Dermis blood vessel endothelial cell (primary cell): Measurements from ENCODE around the gene PTPN21. TPM values are rescaled to one million over a fixed set of nuclear protein-coding genes. Genes with fewer than 3 reads are reported as not detected.
"Not testable (repeated sequence)": the region's sequence is repeated elsewhere in the genome, so short reads cannot be mapped to it uniquely, and the experiment has no call there.

Experiments
- DNase-seq: peaks from one replicate; pipeline ENCODE4 v3.0.0; 2010
- total RNA-seq: library from RNA; depleted of rRNA; stranded (reverse); fragments of >200 nt; gene quantifications from 2 replicates; pipeline ENCODE4 v1.2.3, GENCODE V29; 2014

PTPN21 gene
- total RNA-seq, 1 donor from 2014 or later: 7.3 TPM

DNA sequence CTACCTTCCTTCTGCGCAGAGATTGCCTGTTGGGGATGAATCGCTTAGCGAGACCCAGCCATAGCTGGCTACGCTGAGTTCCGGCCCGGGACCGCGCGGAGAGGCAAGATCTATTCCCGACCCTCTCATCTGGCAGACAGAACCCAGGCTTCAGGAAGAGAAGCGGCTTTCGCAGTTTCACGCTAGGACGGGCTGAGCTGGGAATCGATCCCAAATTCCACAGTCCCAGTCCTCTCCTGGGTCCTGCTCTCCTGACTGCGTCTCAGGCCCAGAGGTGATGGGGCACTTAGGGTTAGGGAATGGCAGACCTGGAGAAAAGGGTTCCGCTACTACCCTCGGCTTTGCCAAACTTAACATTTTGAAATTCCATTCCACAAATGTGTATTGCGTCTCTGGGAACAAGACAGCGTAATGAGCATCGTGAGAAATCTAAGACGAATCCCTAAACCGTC, 2.8 kb downstream of the PTPN21 start:
- peak; percentile 48 for DNase-seq

DNA sequence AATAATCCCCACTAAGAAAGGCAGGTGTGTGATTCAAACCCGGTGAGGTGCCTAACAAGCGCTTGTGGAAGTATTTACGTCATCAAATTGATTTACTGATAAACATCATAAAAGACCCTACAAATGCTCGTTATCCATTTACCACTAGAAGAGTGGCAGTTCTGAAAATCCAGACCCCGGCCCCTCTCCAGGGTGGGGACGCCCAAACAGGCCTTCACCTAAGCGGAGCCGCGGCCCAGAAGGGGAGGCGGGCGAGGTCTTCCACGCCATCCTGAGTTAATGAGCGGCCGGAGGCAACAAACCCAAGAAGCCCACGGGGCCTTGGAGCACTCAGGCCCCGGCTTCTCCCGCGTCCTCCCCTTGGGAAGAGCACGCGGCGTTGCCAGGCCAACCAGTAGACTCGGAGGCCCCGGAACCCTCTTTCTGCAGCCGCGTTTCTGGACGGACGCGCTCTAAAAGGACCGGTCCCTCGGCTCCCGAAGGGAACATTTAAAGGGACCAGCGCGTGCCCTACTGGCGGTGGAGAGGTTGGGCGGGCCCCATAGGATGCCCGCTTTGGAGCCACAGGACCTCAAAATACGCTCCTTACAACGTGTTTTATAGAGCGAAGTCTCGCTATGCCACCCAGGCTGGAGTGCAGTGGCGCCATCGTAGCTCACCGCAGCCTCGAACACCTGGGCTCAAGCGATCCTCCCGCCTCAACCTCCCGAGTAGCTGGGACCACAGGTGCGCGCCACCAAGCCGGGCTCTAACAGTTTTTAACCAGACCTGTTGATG, 3.5 kb downstream of the PTPN21 start:
- peak; percentile 89 for DNase-seq

DNA sequence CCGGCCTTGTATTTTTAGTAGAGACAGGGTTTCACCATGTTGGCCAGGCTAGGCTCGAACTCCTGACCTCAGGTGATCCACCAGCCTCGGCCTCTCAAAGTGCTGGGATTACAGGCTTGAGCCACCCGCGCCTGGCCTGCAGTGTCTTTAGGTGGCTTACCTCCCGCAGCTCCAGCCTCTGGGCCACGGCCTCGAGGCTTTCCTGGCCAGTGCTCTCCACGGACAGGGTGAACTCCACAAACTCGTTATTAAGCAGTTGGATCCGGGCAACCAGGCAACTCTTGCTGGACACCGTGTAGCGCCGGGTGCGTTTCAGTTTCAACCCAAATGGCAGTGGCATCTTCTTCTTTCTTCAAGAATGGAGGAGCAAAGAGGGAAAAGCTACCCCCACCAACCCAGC, 4.7 kb downstream of the PTPN21 start:
- DNase-seq: no peak

DNA sequence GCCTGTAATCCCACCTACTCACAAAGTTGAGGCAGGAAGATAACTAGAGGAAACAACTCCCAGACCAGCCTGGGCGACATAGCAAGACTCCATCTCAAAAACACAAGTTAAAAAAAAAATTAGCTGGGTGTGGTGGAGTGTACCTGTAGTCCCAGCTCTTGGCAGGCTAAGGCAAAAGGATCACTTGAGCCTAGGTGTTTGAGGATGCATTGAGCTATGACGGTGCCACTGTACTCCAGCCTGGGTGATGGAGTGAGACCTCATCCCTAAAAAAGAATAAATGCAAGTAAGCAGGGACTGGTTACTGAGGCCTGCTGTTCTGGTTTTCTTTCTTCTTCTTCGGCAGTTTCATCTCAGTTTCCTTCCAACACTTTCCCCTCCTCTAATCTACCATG, 7.4 kb downstream of the PTPN21 start:
- no peak for DNase-seq

DNA sequence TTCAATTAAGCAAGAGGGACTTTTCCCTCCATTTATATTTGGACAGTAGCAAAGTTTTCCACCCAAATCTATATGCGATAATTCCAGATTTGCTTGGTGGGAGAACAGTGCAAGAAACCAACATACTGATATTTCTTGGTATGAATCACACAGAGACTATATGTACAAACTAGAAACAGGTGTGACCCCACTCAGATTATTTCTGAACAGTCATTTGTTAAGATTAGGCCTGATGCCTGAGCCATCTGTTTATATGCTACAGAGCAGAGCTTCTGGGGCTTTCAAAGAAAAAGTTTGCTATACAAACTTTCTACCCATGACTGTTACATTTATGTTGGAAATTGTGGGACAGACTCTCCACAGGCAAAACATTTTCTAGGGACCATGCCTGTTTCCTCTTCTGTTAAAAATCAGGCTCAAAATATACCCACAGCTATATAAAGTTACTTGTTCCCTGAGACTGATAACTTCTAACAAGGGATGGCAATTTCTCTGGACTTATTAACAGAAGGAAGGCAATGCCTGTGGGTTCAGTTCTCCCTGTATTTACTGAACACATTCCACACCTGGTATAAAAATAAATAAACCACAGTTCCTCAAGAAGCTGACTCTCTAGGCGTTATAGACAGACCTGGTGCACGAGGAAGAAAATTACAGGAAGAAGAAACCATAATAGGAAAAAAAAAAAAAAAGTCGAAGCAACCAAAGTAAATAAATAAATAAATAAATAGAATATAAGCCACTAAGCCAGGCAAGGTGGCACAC, 8.0 kb downstream of the PTPN21 start:
- no peak for DNase-seq

DNA sequence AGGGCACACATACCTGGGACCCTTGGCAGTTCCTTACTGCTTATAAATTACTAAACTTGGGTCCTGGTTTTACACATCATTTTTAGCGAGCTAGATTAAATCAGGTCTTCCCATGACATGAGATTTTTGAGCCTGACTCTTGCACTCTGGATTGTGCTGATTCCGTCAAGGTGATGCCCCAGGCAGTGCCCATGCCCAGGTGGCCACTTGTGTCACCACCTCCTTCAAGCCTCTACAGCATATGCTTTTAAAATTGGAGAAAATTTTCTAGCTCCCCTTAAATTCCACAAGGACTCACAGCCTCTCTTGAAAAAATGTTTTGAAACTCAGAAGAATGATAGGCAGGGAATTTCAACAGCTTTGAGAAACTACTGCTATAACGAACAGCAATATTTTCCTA, 9.6 kb downstream of the PTPN21 start:
- no peak for DNase-seq

DNA sequence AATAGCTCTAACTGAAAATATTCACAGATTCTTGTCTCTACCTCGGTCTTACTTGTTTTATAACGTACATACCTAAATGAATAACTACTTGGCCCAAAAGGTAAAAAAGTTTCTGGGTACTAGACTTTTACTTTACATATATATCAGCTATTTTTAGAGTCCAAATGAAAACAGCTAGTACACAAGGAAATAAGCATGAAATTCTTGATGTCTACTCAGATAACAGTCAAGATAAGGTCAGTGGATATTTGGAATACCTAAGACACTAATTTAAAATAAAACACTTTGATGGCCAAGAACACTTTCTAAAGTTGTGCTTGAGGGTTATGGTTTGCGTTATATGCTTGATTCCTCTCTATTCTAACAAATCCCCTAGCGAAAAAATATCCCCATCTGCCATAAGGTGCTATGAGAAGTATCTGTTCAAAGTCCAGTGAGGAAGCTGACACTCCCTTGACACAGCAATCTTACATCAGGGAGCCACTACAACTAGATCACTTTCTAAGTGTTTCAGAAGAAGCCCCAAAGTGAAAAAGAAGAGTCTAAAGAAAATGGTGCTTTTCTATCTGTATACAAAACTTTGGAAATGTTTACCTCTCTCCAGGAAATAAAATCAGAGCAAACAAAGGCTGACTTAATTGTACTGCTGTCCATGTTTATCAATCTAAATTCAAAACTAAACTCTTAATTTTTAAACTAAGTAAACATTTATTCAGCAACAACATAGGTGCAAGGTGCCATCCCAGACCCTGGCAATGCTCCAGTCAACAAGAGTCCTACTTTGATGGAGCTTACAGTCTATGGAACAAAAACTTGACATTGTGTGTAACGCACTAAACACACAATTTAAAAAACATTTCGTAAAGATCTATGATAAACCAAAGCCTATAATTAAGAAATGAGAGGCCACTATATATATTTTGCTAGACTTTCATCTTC, 11.7 kb downstream of the PTPN21 start:
- no peak for DNase-seq

DNA sequence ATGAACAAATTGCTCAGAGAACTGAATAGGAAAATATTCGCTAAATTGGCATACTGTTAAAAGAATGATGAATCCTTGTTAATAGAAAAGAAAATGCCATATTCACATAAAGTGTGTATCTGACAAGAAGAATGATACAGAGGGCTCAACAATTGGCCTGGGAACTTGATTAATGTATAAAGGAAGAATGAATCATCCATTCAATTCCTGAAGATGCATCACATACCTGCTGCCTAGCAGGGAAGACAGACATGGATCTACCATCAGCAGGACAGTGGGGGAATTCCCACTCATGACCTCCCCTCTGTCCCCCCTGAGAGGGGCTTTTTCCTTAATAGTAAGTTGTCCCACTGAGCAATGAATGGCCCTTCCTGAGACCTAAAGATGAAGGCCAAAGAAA, 13.5 kb downstream of the PTPN21 start:
- peak; percentile 50 for DNase-seq

DNA sequence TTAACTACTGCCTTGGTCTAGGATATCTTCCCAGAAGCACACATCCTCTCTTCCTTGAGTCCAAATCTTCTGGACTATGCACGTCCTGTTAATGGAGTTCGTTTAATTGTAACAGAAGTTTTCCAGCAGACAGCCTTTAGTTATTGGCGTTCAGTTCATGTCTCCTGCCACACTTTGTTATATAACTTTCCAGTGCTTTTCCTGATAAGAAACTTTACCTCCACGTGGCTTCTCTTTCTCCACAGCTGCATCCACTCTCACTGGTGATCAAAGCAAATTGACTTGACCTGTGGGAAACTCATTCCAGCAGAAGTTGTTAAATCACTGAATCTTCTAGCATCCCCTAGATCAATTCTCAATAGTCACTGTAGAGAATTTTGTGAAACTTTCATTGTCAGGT, 19.0 kb downstream of the PTPN21 start:
- DNase-seq: no peak

DNA sequence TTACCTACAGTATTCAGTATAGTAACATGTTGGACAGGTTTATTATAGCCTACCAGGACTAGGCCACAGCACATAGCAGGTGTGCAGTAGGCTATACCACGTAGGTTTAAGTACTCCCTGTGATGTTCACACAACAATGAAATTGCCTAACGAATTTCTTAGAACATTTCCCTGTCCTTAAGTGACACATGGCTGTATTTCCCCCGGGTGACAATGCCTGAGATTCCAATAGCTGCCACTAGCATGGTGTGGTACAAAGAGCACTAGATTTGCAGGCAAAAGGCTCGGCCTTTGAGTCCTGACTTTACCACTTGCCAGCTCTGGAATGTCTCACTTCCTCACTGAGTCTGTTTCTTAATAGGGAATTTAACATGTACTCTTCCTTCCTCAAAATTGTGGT, 19.7 kb downstream of the PTPN21 start:
- peak; percentile 53 for DNase-seq

DNA sequence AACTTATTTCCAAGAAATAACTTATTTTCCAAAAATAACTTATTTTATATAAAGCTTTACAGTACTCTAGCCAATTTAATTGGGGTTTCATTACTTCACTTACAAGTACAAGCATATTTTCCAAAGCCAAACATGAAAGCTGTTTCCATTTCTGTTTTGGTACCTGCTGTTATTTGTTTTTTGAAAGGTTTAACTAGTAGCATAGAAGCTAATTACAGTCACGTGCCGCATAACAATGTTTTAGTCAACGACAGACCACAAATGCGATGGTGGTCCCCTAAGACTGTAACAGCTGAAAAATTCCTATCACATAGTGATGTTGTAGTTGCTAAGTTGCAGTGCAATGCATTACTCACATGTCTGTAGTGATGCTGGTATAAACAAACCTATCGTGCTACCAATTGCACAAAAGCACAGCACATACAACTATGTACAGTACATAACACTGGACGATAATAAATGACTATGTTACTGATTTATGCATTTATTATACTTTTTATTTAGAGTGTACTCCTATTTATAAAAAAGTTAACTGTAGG, 21.7 kb downstream of the PTPN21 start:
- DNase-seq: no peak

DNA sequence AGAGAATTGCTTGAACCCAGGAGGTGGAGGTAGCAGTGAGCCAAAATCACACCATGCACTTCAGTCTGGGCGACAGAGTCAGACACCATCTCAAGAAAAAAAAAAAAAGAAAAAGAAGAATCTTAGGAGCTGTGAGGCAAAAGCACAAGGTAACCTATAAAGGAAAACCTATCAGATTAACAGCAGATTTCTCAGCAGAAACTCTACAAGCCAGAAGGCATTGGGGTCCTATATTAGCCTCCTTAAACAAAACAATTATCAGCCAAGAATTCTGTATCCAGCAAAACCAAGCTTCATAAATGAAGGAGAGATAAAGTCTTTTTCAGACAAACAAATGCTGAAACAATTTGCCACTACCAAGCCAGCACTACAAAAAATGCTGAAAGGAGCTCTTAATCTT, 24.9 kb downstream of the PTPN21 start:
- not testable (repeated sequence) for DNase-seq

DNA sequence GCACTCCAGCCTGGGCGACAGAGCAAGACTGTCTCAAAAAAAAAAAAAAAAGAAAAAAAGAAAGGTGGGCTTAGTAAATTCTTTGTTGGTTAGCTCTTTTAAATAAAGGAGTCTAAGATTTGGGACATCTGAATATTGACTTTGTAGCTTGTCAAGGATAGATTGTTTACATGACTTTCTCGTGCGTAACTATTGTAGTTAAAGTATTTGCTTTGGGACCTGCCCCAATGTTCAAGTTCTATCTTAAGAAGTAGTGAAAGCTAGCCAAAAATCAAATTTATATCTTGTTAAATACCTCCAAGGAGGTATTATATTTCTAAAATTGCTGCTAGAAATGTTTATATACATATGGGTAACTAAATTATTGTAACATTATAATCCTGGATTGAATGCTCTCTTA, 32.4 kb downstream of the PTPN21 start:
- no peak for DNase-seq

DNA sequence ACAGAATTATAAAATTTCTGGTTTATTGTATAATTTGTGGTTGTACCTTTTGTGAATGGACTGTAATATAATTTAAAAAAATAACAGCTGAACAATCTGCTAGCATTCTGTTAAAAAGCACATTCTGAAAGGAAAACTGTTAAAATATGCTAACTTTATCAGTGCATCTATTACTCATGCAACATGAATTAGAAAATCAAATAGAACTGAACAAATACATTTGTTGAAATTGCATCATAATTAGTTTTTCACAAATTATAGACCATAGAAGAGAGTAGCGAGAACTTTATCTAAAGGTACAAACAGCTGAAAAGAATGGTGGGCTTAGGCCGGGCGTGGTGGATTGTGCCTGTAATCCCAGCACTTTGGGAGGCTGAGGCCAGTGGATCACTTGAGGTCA, 33.0 kb downstream of the PTPN21 start:
- no peak for DNase-seq

DNA sequence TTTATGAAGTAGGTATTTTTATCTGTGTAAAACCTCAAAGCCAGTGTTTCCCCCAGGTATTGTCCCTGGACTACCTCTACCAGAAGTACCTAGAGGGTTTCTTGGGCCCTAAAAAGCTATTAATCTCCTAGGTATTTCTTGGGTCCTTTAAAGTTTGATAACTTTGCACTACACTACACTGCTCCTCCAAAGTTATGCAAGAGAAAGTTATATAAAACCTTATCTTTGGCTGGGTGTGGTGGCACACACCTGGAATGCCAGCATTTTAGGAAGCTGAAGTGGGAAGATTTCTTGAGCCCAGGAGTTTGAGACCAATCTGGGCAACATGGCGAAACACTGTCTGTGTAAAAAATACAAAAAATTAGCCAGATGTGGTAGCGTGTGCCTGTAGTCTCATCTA, 34.9 kb downstream of the PTPN21 start:
- no peak for DNase-seq

DNA sequence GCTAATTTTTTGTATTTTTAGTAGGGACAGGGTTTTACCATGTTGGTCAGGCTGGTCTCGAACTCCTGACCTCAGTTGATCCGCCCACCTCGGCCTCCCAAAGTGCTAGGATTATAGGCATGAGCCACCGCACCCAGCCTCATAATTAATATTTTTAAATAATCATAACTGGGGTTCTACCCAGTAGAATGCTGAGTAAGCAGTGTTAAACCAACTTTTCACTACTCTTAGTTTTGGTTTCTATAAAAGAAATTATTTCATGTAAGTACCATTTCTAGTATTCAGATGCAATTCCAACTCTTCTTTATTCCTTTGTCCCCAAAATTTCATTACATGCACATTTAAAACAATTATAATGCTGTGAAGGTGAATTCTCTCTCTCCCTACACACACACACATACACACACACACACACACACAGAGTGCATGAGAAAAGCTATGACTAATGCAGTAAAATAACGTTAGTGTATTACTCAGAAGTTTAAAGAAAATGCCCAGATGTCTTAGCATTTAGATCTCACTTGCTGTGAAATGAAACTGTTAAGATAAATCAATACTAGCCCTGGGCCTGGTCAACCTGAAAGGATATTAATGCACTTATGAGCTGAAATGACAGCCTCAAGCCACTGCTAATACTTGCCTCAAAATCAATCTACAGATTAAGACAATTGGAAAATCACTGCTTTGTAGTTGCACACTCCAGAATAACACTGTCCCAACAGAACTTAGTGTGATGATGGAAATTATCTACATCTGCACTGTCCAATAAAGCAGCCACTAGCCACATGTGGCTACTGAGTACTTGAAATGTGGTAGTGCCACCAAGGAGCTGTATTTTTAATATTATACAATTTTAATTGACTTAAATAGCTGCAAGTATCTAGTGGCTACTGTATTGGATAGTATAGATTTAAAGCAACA, 36.0 kb downstream of the PTPN21 start:
- peak; percentile 14 for DNase-seq

DNA sequence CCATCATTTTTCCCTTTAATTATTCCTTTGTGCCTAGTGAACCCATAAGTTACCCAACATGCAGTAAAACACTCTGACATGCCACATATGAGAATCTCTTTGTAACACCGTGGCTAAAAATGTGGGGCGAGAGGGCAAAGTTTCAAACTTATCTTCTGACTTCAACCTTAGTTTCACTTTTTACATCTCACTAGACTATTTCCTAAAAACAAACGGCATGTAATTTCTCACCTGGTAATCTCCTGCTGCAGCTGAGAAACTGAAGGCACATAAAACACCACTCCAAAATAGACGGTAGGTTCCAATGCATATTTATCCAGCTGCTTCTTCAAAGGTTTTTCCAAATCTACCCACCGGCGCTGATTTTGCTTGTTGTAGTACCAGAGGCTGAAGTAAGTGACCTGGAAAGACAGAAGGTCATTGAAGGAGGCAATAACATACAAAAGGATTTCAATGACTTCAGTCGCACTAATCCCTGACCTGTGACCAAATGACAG, 37.9 kb downstream of the PTPN21 start:
- no peak for DNase-seq

DNA sequence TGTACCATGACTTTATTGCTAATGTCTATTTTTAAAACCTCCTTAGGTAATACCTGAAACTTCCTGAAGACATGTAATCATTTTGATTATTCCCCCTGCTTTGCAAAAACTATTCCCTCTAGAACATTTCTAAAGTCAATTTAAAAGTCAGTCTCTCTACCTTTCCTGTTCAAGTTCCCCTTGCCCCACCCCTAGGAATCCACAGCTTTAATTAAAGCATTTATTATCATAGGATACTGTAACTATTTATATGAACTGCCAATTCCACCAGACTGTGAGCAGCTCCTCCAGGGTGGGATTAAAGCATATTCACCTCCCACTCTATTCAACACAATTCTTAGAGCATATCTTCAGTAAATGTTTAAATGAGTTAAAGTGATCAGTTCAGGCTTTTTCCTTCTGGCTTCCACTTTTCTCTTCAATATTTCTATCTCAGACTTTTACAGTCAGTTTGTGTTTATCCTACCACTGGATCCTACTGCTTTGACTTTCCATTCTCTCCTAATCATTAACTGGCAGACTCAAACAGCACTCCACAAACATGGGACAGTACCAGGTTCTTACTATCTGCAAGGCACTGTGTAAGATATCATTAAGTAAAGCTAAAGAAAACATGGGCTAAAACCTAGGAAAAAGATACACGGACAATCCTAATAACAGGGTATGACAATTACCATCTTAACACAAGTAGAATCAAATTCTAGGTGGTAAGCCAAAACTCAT, 39.1 kb downstream of the PTPN21 start:
- DNase-seq: no peak

DNA sequence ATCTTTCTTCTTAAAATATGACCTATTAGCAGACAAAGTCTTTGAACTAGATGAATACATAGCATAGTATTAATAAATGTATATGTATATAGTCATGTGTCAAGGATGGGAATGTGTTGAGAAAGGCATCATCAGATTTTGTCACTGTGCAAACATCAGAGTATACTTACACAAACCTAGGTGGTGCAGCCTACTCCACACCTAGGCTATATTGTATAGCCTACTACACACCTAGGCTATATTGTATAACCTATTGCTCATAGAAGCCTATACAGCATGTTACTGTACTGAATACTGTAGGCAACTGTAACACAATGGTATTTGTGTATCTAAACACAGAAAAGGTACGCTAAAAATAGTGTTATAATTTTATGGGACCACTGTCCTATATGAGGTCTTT, 47.6 kb downstream of the PTPN21 start:
- no peak for DNase-seq

DNA sequence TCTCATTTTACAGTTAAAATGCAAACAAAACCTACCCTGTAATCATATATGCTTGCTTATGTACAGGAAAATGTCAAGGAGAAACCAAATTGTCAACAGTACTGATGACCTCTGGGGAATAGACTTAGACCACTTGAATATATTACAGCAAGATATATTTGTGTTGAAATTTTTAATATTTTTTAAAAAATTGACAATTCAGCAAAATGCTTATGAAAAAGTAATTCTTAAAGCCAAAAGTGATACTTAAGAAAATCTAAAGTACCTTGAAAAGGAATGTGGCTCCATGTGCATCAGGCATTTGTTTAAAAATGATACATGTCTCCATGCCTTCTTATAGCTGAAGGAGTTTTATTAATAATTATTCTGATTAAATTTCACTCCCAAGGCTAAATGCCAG, 49.2 kb downstream of the PTPN21 start:
- DNase-seq: no peak

DNA sequence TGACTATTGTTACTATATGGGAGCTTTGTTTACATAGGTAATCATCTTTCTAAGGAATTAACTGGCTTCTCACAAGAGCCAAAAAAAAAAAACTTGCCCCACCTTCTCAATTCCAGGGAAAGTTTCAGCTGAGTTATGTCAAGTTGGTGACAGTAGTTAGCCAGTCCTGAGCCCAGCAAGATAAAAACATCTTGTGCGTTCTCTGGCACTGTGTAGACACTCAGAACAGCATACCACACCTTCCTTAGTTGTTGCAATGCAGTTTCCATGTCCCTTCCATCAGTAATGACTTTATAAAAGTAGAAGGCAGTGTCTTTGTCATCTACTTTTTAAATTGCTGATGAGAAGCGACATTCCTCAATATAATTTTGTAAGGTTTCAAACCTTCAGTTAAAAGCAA, 50.2 kb downstream of the PTPN21 start:
- no peak for DNase-seq
